SKM-1 (cell line): ENCODE data around the gene NSRP1.
"Not testable (repeated sequence)": the region's sequence is repeated elsewhere in the genome, so short reads cannot be mapped to it uniquely, and the experiment has no call there.

Experiments
- DNase-seq: peaks from one replicate; lab custom pipeline; 2025; ENCODE audit not compliant: unreplicated experiment; lab: John Stamatoyannopoulos, UW

NSRP1 gene

DNA sequence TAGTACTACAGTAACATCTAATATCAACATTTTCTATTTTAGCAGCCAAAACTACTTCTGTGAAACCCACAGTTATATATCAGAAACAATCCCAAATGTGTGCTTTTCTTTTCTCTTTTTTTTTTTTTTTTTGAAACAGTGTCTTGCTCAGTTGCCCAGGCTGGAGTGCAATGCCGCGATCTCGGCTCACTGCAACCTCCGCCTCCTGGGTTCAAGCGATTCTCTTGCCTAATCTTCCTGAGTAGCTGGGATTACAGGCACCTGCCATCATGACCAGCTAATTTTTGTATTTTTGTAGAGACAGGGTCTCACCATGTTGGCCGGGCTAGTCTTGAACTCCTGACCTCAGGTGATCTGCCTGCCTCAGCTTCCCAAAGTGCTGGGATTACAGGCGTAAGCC lies 2.0 kb downstream of the NSRP1 start:
- not testable (repeated sequence) for DNase-seq

DNA sequence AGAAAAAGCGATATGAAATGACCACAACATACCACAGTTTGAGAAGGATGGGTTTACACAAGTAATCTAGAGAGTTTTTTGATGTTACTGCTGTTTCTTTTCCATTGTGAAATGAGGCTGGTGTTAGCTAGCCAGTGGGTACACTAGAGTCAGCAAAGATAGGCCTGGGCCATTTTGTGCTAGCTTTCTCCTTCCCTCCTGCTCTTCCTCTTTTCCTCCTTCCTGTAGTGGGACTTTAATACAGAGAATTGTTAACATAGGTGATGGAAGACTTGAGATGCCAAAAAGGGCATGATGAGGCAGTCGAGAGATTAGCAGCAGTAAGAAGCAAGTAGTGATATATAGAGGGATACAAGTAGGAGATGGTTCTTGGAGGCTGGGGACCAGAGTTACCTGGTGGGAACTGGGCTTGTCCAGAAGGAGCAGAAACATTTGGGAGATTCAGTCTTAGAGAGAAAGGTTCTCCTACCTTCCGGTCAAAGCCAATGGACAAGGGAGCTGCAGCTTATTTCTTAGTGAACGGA lies 7.7 kb downstream of the NSRP1 start:
- DNase-seq = no peak

DNA sequence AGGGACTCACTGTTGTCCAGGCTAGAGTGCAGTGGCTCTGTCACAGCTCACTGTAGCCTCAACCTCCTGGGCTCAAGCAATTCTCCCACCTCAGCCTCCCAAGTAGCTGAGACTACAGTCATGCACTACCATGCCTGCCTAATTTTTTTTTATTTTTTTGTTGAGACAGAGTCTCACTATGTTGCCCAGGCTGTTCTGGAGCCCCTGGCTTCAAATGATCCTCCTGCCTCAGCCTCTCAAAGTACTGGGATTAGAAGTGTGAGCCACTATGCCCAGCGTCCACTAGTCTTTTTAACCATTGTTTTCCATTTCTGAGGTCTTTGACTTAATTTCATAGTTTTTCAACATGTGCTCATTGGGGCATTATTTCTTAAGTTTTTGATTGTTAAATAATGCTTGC lies 13.5 kb downstream of the NSRP1 start:
- no peak for DNase-seq

DNA sequence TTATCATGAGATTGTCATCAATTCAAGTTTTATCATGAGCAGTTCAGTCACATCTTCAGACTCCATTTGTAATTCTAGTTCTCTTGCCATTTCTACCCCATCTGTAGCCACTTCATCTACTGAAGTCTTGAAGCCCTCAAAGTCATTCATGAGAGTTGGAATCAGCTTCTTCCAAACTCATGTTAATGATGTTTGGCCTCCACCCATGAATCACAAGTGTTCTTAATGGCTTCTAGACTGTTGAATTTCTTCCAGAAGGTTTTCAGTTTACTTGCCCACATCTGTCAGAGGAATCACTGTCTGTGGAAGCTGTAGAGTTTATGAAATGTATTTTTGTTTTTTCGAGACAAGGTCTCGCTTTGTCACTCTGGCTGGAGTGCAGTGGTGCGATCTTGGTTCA lies 16.0 kb downstream of the NSRP1 start:
- no peak for DNase-seq

- DNase-seq = no peak
Measured at GRCh38 chr17:30133197-30133596, 16.6 kb downstream of the NSRP1 start.

- DNase-seq = no peak
Measured at GRCh38 chr17:30134551-30134950, 17.9 kb downstream of the NSRP1 start.

GRCh38 chr17:30137158-30137557 lies 20.5 kb downstream of the NSRP1 start:
- DNase-seq = no peak

DNA sequence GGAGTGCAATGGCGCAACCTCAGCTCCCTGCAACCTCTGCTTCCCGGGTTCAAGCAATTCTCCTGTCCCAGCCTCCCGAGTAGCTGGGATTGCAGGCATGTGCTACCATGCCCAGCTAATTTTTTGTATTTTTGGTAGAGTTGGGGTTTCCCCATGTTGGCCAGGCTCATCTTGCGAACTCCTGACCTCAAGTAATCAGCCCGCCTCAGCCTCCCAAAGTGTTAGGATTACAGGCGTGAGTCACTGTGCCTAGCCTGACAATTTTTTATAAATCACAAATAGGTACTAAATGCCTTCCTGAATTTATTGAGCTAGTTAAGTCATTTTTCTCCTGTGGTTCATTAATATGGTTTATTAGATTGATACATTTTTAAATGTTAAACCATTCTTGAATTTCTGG lies 31.2 kb downstream of the NSRP1 start:
- DNase-seq = not testable (repeated sequence)

- DNase-seq = no peak
Measured at GRCh38 chr17:30148376-30148775, 31.8 kb downstream of the NSRP1 start.

DNA sequence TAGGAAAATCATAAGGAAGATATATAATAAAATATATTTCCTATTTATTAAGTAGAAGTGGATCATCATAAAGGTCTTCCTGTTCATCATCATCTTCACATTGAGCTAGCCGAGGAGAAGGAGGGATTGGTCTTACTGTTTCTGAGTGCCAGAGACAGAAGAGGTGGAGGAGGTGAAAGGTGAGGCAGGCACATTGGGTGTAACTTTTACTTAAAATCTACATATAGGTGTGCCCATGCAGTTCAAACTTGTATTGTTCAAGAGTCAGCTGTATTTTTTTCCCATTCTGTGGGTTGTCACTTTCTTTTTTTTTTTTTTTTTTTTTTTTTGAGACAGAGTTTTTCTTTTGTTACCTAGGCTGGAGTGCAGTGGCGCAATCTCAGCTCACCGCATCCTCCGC lies 34.9 kb downstream of the NSRP1 start:
- DNase-seq = no peak

DNA sequence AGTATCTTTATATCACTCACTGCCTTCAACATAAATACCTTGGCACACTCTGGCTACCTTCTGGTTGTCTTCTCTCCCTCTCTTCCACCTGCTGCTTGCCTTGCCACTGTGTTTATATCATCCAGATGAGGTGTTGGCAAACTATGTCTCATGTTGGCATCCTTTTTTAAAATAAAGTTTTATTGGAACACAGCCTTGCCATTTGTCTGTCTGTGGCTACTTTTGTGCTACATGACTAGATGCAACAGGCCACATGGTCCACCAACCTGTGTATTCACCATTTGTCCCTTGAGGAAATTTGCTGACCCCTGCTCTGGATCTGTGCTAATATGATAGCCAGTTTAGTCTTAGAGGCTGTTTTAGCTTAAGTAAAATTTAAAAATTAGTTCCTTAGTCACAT lies 36.8 kb downstream of the NSRP1 start:
- no peak for DNase-seq

DNA sequence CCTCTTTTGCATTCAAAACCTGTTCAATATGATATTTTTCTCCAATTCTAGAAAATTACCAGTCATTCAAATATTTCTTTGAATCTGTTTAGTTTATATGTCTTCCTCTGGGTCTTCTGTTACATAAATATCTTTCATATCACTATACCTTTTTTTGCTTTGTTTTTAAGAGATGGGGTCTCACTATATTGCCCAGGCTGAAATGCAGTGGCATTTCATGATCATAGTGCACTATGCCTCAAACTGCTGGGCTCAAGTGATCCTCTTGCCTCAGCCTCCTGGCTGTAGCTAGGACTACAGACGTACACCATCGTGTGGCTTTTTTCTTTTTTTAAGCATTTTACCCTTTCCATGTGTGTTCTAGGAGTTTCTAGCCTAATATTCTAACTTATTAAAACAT lies 38.8 kb downstream of the NSRP1 start:
- no peak for DNase-seq

- no peak for DNase-seq
Measured at GRCh38 chr17:30158896-30159625, 42.4 kb downstream of the NSRP1 start.

DNA sequence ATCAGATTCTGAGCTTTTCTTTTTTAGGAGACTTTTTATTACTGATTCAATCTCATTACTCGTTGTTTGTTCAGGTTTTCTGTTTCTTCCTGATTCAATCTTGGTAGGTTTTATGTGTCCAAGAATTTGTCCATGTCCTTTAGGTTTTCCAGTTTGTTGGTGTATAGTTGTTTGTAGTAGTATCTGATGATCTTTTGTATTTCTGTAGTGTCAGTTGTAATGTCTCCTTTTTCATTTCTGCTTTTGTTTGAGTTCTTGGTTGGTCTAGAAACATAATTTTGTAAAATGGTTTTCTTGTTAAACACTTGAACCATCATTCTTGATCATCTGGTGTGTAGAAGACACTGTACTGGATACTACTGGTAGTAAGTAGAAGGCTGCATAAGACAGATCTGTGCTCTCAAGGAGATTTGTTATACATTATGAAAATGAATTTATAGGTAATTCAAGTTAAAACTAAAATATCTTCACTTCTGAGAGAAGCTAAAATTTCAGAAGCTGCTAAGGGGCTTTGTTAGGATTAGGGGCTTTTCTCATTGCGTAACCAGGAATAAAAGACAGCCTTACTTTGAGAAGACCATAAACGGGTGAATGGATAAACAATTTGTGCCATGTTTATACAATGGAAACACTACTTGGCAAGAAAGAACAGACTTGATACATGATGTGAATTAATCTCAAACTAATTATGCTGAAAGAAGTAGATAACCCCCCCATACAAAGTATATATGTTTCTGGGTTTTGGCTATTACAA lies 44.0 kb downstream of the NSRP1 start:
- DNase-seq = no peak

GRCh38 chr17:30161601-30162000 lies 45.0 kb downstream of the NSRP1 start:
- DNase-seq = no peak

DNA sequence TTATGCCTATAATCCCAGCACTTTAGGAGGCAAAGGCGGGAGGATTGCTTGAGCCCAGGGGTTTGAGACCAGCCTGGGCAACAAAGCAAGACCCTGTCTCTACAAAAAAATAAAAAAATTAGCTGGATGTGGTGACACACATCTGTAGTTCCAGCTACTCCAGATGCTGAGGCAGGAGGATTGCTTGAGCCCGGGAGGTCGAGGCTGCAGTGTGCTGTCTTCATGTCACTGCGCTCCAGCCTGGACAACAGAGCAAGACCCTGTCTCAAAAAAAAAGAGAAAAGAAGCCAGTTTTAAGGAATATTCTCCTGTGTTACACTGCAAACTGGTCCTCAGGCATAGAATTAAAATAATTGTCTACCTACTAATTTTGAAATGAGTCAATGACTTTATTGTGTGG lies 47.9 kb downstream of the NSRP1 start:
- no peak for DNase-seq

DNA sequence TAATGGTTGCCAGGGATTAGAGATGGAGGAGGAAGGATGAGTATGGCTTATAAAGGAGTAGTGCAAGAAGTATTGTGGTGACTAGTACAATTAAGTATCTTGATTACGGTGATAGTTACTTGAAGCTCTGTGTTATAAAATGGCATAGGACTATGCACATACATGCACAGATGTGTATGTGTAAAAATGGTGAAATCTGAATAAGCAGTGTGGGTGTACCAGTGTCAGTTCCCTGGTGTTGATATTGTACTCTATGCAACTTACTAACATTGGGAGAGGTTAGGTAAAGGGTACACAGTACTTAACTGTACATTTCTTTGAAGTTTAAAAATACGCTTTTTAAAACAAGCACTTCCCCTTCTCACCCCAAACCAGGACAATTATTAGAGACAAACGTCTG lies 48.5 kb downstream of the NSRP1 start:
- no peak for DNase-seq

DNA sequence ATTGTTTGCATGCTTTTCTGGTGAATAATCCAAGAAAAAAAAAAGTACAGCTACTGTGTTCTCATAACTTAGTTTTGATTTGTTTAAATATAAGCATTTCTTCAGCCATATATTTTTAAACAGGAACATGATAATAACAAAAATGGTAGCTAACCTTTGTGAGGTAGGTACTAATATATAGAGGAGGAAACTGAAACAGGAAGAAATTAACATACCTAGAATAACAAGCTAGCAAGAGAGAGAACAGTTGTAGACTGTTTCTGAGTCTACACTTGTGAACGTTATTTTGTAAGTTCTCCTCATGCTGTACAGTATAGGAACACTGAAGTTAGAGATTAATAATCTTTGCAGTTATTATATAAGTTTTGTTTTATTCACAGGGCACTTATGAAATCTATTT lies 49.3 kb downstream of the NSRP1 start:
- DNase-seq = no peak

DNA sequence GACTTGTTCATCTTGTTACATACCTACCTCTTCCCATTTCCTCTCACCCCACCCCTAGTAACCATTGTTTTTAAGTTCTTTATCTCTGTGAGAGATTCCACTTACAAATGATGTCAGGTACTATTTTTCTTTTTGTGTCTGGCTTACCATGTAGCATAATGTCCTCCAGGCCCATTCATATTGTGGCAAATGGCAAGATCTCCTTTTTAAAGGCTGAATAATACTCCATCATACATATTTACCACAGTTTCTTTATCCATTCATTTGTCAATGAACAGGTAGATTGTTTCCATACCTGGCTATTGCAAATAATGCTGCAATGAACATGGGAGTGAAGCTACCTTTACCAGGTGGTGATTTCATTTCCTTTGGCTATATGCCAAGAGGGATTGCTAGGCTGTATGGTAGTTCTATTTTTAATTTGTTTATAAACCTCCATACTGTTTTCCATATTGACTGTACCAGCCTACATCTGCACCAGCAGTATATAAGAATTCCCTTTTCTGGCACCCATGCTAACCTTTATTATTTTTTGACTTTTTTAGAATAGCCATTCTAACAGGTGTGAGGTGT lies 53.9 kb downstream of the NSRP1 start:
- DNase-seq = no peak

DNA sequence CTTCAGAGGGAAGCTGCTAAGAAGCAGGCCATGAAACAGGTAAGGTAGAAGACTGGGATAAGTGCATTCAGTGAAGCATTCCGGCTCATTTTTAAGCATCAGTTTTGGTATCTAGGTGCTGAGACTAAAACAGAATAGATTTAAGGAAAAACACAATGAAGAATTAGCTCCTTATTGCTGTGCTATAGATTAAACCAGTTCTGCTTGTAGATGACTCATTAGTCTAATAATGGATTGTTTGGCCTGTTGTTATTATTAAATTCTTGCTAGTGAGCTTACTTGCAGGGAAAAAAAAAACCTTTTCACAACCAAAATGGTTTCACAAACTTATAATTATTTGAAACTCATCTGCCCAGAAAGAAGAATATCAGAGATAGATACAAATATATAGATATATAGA lies 55.9 kb downstream of the NSRP1 start:
- no peak for DNase-seq

GRCh38 chr17:30173649-30174048 lies 57.0 kb downstream of the NSRP1 start:
- no peak for DNase-seq

DNA sequence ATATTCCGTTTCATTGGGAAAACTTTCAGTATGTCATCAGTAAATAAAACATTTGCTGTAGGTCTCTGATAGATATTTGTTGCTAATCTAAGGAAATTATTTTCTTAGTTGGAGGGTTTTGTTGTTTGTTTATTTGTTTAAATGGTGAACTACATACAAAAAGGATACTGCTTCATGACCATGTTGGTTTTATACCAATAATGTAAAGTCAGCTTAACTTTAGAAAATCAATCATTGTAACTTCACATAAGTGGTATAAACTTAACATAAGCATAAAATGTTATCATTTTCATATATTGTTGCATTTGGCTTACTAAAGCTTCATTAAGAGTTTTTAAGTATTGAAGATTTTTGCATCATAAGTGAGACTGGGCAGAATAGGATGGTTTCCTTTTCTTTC lies 57.9 kb downstream of the NSRP1 start:
- no peak for DNase-seq
